SW480 (cell line): ENCODE measurements around the gene HGF.
"Not testable (repeated sequence)": the region's sequence is repeated elsewhere in the genome, so short reads cannot be mapped to it uniquely, and the experiment has no call there.

ENCODE experiments used
- DNase-seq: peaks from one replicate; pipeline ENCODE4 v3.0.0-alpha.2; 2016; ENCODE audit warnings: low spot score

The HGF gene

DNA sequence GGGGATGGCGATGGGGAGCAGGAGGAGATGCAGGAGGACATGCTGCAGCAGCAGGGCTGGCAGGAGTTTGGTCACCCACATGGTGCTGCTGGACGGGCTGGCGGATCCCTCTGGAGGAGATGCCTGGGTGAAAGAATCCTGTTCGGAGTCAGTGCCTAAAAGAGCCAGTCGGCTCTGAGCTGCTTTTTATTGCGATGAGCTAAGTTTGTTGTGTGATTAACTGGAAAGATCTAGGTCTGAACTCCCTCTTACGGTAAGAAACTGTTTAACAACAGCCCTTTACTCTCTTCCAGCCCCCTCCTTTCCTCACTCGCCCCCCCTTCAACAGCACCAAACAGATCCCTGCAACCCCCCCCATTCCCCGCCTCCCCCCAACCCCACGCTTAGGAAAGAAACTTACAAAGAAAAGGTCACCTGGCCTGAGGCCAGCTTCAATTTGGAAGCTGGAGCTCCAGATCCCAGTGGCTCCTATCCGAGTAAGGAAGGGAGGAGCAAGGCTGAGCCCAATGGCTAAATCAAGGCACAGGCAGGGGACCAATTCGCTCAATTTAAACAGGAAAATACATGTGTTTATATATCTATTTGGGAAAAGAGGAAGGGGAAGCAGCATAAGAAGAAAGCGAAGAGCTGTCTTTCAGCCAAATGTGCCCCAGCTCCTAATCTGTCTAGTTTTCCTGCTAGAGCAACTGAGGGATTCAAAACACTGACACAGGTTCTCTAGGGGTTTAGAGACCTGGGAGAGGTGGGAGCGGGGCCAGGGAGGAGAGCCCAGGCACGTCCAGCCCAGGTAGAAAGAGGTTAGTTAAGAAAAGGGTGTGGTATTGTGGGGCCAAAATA is at the start of gene HGF:
Gene HGF, minus strand, starts transcription at position 157 of the 837 bp plus-strand sequence. Its CDS starts 76 bp downstream, at position 81.
- DNase-seq, result no peak

DNA sequence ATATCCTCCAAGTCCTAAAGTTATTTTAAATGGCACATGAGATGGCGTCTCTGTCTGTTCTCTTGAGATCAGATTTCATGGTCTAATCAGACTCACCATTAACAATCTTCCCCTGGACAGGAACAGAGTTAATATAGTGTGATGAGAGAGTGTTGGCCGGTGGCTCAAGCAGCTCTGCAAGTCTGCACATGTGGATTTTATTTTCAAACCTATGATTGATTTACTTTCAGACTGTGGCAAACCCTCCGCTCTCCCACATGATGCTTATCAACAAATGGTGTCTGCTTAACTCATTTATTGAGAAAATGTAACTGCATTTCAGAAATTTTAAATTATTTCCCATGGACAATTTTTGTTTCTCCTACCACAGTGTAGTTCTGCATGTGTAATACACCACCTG is 46.5 kb upstream of the HGF start:
- no peak for DNase-seq

DNA sequence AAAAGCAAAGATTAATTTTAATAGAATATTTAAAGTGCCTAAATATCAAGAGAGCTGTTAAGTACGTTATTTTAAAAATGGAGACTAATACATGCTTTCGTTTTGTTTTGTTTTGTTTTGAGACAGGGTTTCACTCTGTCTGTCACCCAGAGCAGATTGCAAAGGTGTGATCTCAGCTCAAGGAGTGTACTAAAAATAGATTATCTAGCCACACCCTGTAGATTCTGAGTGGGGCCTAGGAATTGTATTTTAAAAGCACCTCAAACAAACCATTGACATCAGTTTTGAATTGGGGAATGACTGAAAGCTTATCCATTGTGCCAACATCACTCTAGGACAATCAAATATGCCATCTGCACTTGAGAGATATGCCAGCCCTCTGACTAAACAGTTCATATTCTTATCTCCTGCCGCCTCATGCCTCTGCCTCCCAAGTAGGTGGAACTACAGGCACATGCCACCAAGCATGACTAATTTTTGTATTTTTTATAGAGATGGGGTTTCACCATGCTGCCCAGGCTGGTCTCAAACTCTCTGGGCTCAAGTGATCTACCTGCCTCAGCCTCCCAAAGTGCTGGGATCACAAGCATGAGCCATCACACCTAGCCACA is 43.1 kb upstream of the HGF start:
- not testable (repeated sequence) for DNase-seq

- DNase-seq, result no peak
Observed at GRCh38 chr7:81811956-81812865, 42.4 kb upstream of the HGF start.

- no peak for DNase-seq
Observed at GRCh38 chr7:81810476-81811155, 40.8 kb upstream of the HGF start.

- not testable (repeated sequence) for DNase-seq
Observed at GRCh38 chr7:81808310-81808709, 38.5 kb upstream of the HGF start.

DNA sequence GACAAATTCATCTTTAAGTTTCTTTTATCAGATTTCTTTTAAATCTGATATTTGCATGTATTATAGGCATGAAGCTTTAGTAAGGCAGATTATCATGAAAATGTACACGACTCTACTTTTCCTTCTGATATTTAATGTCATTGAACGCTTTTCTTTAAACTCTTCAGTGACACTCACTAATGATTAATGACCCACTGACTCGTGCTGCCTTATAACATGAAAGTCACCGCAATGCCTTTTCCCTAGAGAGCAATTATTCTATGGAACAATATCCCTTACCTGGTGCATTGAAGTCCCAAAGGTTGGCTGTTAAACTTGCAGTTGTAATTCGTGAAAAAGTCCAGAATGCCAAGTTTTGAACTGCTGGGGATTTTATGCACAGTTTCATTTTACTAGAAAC is 33.4 kb upstream of the HGF start:
- DNase-seq, result peak; percentile 50

- no peak for DNase-seq
Observed at GRCh38 chr7:81802251-81802650, 32.4 kb upstream of the HGF start.

- DNase-seq, result no peak
Observed at GRCh38 chr7:81801532-81801931, 31.7 kb upstream of the HGF start.

- no peak for DNase-seq
Observed at GRCh38 chr7:81791568-81792518, 22.0 kb upstream of the HGF start.

GRCh38 chr7:81790686-81791085 is 20.8 kb upstream of the HGF start:
- DNase-seq, result no peak

DNA sequence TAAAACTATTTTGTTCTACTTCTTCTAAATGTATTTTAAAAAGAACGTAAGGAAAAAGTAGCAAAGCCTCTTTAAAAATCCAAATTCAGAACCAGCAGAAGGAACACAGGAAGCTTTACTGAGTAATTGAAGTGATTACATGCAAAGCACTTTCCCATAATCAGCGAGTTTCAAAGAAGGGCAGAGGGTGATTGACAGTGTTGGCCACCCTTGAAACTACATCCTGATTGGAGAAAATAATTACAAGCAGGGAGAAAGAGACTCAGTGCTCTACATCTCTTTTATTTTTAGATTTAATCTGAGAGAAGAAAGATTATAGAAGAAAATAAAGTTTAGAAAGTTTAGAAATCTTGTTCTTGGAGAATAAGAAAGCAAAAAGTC is 20.3 kb upstream of the HGF start:
- no peak for DNase-seq

- no peak for DNase-seq
Observed at GRCh38 chr7:81789406-81790119, 19.7 kb upstream of the HGF start.

DNA sequence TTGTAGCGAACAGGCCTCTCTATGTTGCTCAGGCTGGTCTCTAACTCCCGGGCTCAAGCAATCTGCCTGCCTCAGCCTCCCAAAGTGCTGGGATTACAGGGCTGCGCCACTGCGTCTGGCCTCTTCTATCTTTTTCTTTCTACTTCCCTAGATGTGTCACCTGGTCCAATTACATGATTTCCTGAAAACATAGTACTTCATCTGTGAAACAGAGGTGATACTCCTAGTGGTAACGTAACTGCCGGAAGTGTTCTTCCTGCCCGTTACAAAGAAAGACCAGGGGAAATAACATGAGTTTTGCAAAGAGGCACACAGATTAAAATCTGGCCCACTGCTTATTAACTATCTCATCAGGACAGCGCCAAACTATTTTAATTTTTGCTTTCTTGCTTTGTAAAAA is 18.4 kb upstream of the HGF start:
- no peak for DNase-seq

DNA sequence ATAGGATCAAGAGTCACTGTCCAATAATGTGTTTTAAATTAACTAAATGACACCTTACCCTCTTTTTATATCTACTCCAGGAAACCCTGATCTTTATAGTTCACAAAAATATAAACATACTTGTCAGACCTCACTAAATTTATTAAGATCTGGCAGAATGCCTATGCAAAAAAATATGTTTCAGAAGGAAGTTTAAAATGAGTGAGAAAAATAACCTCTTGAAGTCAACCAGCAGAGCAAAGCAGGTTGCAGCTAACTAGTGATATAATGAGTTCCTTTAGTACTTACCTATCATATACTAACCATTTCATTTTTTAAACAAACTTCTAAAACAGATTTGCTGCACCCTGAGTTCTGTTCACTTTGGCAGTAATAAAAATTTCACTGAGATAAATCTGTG is 14.0 kb upstream of the HGF start:
- DNase-seq, result no peak

DNA sequence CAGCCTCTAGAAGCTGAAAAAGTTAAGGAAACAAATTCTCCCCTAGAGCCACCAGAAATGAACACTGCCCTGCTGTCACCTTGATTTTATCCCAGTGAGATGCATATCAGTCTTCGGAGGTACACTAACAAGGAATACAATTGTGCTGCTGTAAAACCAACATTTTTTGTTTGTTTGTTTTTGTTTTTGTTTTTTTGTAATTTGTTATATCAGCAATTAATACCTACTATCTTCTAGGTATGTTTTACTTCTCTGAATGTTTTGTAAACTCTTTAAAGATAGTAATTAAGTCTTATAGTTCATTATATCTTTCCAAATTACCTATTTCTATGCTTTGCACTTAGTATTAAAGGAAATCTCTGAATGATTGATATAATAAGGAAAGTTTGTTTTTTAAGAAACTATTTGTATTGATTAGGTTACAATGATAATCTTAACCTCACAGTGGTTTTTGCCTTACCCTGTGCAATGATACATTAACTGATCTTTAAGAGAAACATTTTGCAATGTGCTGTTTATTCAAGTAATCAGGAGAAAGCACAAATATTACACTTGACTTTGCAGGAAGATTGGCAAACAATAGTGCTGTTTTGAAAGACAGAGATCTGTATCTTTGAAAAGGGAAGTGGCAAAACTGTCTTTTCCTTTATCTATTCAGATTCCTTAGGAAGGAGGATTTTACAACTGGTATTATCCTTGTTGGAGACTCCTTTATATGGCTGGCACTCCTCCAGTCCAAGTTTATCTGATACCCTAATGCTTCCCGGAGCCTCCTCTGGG is 11.3 kb upstream of the HGF start:
- no peak for DNase-seq

GRCh38 chr7:81779706-81780105 is 9.9 kb upstream of the HGF start:
- DNase-seq, result no peak

GRCh38 chr7:81777697-81778096 is 7.8 kb upstream of the HGF start:
- no peak for DNase-seq

DNA sequence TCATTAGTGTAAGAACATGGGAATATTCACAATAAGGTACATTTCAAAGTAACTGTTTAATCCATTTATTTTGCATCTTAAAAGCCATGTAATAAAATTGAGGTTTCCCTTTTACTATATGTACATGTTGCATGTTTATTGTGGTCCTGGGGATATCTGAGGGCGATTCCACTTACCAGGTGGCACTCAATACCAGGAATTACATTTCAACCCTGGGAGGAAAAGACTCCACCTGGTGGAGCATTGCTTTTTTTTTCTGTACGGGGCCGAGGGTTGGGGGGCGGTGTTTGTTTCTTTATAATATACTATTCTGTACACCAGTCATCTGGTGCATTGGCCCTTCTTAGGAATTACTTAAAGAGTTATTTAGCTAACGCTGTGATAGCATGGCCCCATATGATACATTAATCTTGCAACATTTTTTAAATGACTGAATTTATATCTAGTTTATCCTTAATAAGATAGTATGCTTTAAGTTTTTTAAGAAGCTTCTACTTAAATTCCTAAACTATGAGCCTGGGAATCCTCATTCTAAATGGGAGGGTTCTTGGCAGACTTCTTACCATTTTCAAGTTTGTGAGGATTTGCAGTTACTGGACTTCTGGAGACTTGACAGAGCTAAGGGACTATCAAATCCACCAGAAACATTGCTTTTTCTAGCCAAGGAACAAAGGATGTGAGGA is 7.2 kb upstream of the HGF start:
- DNase-seq, result peak; percentile 13
